Measurements from ENCODE around the gene ULK1.
"Not testable (repeated sequence)": the region's sequence is repeated elsewhere in the genome, so short reads cannot be mapped to it uniquely, and the experiment has no call there.

DNA sequence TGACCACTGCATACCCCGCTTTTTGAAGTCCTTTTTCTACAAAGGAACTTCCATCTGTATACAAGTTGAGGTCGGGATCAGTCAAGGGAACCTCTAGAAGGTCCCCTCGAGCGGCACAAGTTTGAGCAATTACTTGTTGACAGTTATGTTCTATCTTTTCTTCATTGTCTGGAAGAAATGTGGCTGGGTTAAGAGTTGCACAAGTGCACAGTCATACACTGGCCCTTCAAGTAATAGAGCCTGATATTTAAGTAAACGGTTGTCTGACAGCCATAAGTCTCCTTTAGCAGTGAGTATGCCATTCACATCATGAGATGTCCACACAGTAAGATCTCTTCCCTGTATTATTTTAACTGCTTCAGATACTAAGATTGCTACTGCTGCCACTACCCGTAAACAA lies 19.4 kb upstream of the ULK1 start:
- TF ChIP-seq, protein P1, sequence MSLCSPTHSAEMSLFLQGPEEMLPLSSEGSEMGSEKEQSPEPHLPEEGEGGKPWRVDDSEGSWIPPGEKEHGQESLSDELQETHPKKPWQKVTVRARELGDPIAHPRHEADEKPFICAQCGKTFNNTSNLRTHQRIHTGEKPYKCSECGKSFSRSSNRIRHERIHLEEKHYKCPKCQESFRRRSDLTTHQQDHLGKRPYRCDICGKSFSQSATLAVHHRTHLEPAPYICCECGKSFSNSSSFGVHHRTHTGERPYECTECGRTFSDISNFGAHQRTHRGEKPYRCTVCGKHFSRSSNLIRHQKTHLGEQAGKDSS (CRISPR knock-in tag; IDR thresholded peaks at IDR 0.05; ENCODE audit: borderline replicate concordance, low read depth), result not testable (repeated sequence)
- not testable (repeated sequence) for TF ChIP-seq U2AF1 (optimal IDR thresholded peaks at IDR 0.05; ENCODE audit: low read depth, low read length); SUZ12 (IDR thresholded peaks at IDR 0.05; ENCODE audit: low read depth, low read length); ZFP36L2 (CRISPR knock-in tag; IDR thresholded peaks at IDR 0.05); REL (CRISPR knock-in tag; conservative IDR thresholded peaks at IDR 0.05); CBX2 (IDR thresholded peaks at IDR 0.05; ENCODE audit: low read depth, low read length); CBX2 (CRISPR knock-in tag; IDR thresholded peaks at IDR 0.05; ENCODE audit: low read depth); CTCF (CRISPR knock-in tag; IDR thresholded peaks at IDR 0.05)
- TF ChIP-seq, protein P2, sequence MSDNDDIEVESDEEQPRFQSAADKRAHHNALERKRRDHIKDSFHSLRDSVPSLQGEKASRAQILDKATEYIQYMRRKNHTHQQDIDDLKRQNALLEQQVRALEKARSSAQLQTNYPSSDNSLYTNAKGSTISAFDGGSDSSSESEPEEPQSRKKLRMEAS (IDR thresholded peaks at IDR 0.05), result not testable (repeated sequence)

Data from HepG2 (cell line).